Measurements from ENCODE around the gene SLC35B1. TPM values are rescaled to one million over a fixed set of nuclear protein-coding genes. Genes with fewer than 3 reads are reported as not detected.

The SLC35B1 gene
- total RNA-seq, 1 donor from 2014 or later = 79.5 TPM

DNA sequence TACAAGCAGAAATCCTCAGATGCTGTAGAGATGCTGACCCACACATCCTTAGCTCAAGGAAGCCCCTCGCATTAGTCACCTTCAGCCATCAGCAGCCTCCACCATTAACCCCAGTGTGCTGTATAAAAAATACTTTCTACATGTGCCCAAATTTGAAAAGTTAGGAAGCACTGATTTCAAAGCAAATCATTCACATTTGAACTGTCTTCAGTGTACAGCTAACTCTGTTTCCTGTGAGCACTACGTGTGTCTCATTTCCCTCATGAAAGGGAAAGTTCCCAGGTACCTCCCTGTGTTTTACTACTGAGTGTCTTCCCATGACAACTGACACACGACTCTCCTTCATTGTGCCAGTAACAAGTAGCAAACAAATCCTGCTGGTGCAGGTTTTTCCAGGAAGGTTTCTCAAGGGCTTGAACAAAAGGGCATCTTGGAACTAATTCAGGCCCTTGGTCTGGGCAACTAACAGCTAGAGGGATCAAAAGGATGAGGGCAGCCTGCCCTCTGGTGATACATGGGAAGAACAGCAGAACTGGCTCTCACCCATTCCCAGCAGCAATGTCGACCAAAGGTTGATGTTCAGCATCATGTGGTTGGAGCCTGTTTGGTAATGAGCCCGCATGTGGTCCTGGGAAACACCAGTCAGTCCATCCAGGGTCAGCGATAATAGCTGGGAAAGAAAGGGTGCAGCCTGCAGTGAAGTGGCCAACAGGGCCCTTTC is 4.0 kb downstream of the SLC35B1 start:
- no peak overlapping the region for H3K27ac Mint-ChIP-seq
- no peaks in the 10 kb centered on the region for H3K27me3 Mint-ChIP-seq
- intact Hi-C loops (cut with micrococcal nuclease) = loop anchor here (10.0 kb wide), 1 partner anchor 291 kb away; the partner anchor contains the start of gene DLX3
- peak; percentile 75 for DNase-seq
- peaks cover 27% of the 10 kb centered on the region for H3K4me1 Mint-ChIP-seq
- H3K4me3 Mint-ChIP-seq = no peak overlapping the region
- peaks cover 58% of the 10 kb centered on the region for H3K36me3 Mint-ChIP-seq (ENCODE audit: low read depth)
- H3K9me3 Mint-ChIP-seq = no peaks in the 10 kb centered on the region

GRCh38 chr17:49700960-49701359 is 6.8 kb downstream of the SLC35B1 start:
- DNase-seq = no peak
- Mint-ChIP-seq H3K9me3 (no peaks in the 10 kb centered on the region), H3K27ac (no peak overlapping the region), H3K4me1 (peaks cover 21% of the 10 kb centered on the region), H3K4me3 (no peak overlapping the region), H3K36me3 (ENCODE audit: low read depth) (peaks cover 56% of the 10 kb centered on the region), H3K27me3 (no peaks in the 10 kb centered on the region)
- intact Hi-C loops (cut with micrococcal nuclease) = loop anchor here (10.0 kb wide), 1 partner anchor 294 kb away; the partner anchor contains the start of gene DLX3

DNA sequence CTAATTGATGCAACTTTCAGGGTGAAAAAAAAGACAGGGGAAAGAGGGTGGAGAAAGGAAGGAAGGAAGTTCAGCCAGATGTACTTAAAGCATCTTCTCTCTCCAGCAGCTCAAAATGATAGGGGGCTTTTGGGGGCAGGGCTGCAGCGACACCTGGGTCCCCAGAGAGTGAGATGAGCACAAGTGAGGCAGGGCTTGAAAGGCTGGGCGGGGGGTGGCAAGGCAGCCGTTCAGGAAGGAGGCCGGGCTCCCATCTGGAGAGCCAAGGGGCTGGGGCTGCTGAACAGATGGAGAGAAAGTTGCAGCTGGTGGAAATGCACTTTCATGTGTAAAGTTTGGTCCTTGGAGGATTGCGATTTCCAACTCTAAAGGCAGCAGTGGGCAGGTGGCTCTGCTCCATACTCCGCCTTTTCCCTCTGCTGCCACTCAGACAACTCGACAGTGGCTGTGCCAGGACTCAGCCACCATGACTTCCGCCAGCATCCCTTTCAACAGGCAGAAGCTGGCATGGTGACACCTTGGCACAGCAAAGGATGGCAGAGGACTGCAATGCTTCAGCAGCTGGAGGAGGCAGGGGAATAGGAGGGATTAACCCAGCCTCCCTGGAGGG is 7.7 kb downstream of the SLC35B1 start:
- Mint-ChIP-seq H3K27me3 (no peaks in the 10 kb centered on the region), H3K4me3 (no peak overlapping the region), H3K9me3 (no peaks in the 10 kb centered on the region), H3K36me3 (ENCODE audit: low read depth) (peaks cover 49% of the 10 kb centered on the region), H3K27ac (no peak overlapping the region), H3K4me1 (peaks cover 25% of the 10 kb centered on the region)
- no peak for DNase-seq
- intact Hi-C loops (cut with micrococcal nuclease) = loop anchor here (5.0 to 10.0 kb wide), 2 partner anchors 288 to 295 kb away; partner anchors contain the start of genes DLX3 and PHB1

DNA sequence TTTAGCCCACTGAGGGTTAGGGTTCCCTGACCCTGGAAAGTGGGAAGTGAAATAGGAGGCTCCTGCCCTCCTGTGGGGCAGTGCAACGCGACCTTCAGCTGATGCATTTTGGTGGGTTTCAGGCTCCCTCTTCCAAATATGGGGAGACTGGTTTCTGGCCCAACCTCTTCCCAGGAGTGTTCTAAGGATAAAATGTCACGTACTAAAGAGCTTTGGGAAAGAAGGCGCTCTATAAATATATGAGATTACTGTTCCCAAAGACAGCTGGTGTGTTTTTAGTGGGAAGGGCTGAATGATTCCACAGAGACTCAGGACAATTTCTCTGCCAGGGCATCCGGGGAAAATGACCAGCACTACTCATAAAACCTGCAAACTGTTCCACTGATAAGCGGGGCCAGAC is 9.8 kb downstream of the SLC35B1 start:
- no peaks in the 10 kb centered on the region for H3K27me3 Mint-ChIP-seq

GRCh38 chr17:49696233-49696761 is 11.5 kb downstream of the SLC35B1 start:
- intact Hi-C loops (cut with micrococcal nuclease) = loop anchor here (1.0 to 5.0 kb wide), 4 partner anchors 12 to 284 kb away; partner anchors contain the start of genes KAT7 and PHB1
- Mint-ChIP-seq H3K9me3 (no peaks in the 10 kb centered on the region), H3K4me1 (peaks cover 31% of the 10 kb centered on the region), H3K27me3 (no peaks in the 10 kb centered on the region), H3K4me3 (peak overlapping the region; percentile 58), H3K36me3 (ENCODE audit: low read depth) (peaks cover 21% of the 10 kb centered on the region), H3K27ac (peak overlapping the region; percentile 82)
- DNase-seq = peak; percentile 89

More for the DNA sequence above, 9.8 kb downstream of the SLC35B1 start:
- Mint-ChIP-seq H3K36me3 (ENCODE audit: low read depth) (peaks cover 31% of the 10 kb centered on the region), H3K9me3 (no peaks in the 10 kb centered on the region), H3K27ac (no peak overlapping the region), H3K4me3 (no peak overlapping the region), H3K4me1 (peaks cover 24% of the 10 kb centered on the region)
- intact Hi-C loops (cut with micrococcal nuclease) = loop anchor here (5.0 kb wide), 1 partner anchor 286 kb away; the partner anchor contains the start of gene PHB1
- DNase-seq = no peak

DNA sequence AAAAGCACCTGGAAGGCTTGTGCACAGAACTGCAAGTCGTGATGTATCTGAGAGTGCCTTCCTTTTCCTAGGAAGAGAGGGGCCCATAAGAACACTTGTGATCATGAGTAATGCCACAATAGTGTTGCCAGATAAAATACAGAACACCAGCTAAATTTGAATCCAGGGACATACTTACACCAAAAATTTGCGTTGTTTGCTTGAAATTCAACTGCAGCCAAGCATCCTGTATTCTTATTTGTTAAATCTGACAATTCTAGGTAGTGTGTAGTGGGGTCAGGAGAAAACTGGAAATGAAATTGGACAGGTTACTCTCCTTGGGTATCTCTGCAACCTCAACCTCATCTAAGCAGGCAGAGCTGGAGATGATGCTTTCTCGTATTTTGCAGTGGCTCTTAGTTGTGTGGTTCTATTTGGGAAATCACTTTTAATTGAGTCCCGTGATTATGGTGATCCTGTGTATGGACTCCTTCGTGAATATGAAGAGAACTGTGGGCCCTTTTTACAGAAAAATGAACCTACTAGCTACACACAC is 12.0 kb downstream of the SLC35B1 start:
- intact Hi-C loops (cut with micrococcal nuclease) = loop anchor here (1.0 to 5.0 kb wide), 6 partner anchors 13 to 283 kb away; partner anchors contain the start of genes KAT7, NXPH3 and PHB1
- Mint-ChIP-seq H3K4me3 (peak overlapping the region; percentile 58), H3K27me3 (no peaks in the 10 kb centered on the region), H3K36me3 (ENCODE audit: low read depth) (peaks cover 16% of the 10 kb centered on the region), H3K9me3 (no peaks in the 10 kb centered on the region), H3K4me1 (peaks cover 34% of the 10 kb centered on the region), H3K27ac (peak overlapping the region; percentile 82)
- no peak for DNase-seq

DNA sequence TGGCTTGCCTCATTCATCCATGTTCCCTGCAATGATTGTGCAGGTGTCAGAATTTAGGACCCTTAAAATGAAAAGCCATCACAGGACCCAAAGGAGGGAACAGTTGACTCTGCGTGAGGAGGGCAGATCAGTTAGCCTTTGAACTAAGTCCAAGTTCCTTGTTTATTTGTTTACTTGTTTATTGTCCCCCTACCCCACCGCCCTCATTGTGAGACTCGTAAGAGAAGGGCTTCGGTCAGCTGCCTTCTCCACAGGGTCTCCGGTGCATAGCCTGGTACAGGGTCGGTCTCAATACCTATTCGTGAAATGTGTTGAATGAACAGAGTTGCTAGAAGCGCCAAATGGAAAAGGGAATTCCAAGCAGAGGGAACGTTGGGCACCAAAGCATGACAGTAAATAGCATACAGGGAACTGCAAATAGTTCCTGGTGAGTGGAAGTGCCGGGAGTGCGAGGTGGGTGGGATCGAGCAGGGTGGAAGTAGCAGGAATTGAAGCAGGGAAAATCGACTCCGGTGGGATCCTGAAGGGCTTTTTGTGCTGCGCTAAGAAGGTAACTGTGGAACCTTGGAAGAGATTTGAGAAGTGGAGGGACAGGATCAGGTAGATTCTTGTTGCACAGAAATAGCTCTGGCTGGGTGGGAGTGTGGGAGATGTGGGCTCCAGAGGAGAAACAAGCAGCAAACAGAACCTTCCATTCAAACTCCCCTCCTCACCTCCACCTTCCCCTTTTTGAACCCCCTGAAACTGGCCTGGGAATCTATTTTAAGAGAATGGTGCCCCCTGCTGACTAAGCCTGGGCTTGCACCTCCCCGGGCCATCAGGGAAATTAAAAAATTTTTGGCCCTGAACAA is 12.7 kb downstream of the SLC35B1 start:
- peak overlapping the region; percentile 82 for H3K27ac Mint-ChIP-seq
- no peaks in the 10 kb centered on the region for H3K27me3 Mint-ChIP-seq
- H3K9me3 Mint-ChIP-seq = no peaks in the 10 kb centered on the region
- intact Hi-C loops (cut with micrococcal nuclease) = loop anchor here (1.0 to 5.0 kb wide), 3 partner anchors 120 to 283 kb away; partner anchors contain the start of genes NXPH3 and PHB1
- H3K36me3 Mint-ChIP-seq (ENCODE audit: low read depth) = peaks cover 9% of the 10 kb centered on the region
- peaks cover 32% of the 10 kb centered on the region for H3K4me1 Mint-ChIP-seq
- H3K4me3 Mint-ChIP-seq = peak overlapping the region; percentile 58
- peak; percentile 92 for DNase-seq

- Mint-ChIP-seq H3K4me1 (peaks cover 39% of the 10 kb centered on the region), H3K27ac (no peak overlapping the region), H3K4me3 (no peak overlapping the region), H3K27me3 (no peaks in the 10 kb centered on the region), H3K36me3 (ENCODE audit: low read depth) (no peaks in the 10 kb centered on the region), H3K9me3 (no peaks in the 10 kb centered on the region)
- DNase-seq = no peak
- intact Hi-C loops (cut with micrococcal nuclease) = no loop called here
Observed at GRCh38 chr17:49692751-49693150, 15.0 kb downstream of the SLC35B1 start.

DNA sequence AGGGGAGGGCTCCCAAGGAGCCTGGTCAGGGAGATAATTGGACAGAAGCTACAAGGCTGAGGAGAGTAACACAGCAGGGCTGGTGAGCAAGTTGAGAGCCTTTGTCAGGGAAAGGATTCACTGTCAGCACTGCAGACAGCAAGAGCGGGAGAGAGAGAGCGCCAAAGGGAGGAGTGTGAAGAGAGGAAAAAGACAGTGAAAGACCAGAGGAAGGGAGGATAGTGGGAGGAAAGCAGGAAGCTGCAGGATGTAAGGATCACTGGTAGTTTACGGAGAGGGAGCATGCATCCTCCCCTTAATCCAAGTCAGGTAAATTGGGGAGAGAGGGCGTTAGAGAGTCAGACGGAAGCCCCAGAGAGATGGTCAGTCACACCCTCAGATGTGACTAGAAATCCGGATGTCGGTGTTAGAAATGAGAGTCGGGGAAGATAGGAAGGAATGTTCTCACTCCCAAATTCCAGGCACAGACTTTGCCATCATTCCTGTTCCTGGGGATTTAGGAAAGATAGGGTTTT is 16.0 kb downstream of the SLC35B1 start:
- intact Hi-C loops (cut with micrococcal nuclease) = no loop called here
- Mint-ChIP-seq H3K4me1 (peaks cover 42% of the 10 kb centered on the region), H3K36me3 (ENCODE audit: low read depth) (no peaks in the 10 kb centered on the region), H3K9me3 (no peaks in the 10 kb centered on the region), H3K4me3 (no peak overlapping the region), H3K27ac (no peak overlapping the region), H3K27me3 (no peaks in the 10 kb centered on the region)
- DNase-seq = no peak

- H3K4me3 Mint-ChIP-seq = no peak overlapping the region
- no peaks in the 10 kb centered on the region for H3K36me3 Mint-ChIP-seq (ENCODE audit: low read depth)
- no peak for DNase-seq
- intact Hi-C loops (cut with micrococcal nuclease) = no loop called here
- H3K27ac Mint-ChIP-seq = no peak overlapping the region
- no peaks in the 10 kb centered on the region for H3K27me3 Mint-ChIP-seq
- H3K9me3 Mint-ChIP-seq = no peaks in the 10 kb centered on the region
- peaks cover 36% of the 10 kb centered on the region for H3K4me1 Mint-ChIP-seq
Observed at GRCh38 chr17:49691086-49691676, 16.6 kb downstream of the SLC35B1 start.

- Mint-ChIP-seq H3K9me3 (no peaks in the 10 kb centered on the region), H3K27ac (no peak overlapping the region), H3K4me3 (no peak overlapping the region), H3K27me3 (no peaks in the 10 kb centered on the region), H3K4me1 (peaks cover 27% of the 10 kb centered on the region), H3K36me3 (ENCODE audit: low read depth) (no peaks in the 10 kb centered on the region)
- intact Hi-C loops (cut with micrococcal nuclease) = no loop called here
- DNase-seq = no peak
Observed at GRCh38 chr17:49690256-49690655, 17.5 kb downstream of the SLC35B1 start.

DNA sequence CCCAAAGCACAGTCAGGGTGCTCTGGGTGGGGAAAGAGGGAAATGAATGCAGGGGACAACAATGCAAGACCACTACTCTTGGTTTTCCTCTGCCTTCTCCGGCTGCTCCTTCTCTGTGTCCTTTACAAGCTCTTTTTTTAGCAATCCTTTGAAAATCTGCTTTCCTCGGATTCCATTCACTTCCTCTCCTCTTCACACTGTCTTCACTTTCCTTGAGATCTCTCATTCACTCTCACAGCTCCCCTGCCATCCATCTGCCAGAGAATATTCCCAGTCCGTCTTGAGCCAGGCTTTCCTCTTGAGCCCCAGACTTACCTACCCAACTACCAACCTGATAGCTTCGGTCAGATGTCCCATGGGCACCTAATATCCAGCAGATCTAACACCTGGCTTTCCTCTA is 18.9 kb downstream of the SLC35B1 start:
- Mint-ChIP-seq H3K36me3 (ENCODE audit: low read depth) (no peaks in the 10 kb centered on the region), H3K4me1 (peaks cover 23% of the 10 kb centered on the region), H3K27ac (peak overlapping the region; percentile 4), H3K9me3 (no peaks in the 10 kb centered on the region), H3K4me3 (peak overlapping the region; percentile 25), H3K27me3 (no peaks in the 10 kb centered on the region)
- DNase-seq = no peak
- intact Hi-C loops (cut with micrococcal nuclease) = loop anchor here (1.0 kb wide), 1 partner anchor 11 kb away; the partner anchor contains the start of gene SPOP

All from activated CD4-positive, alpha-beta T cell treated with anti-CD3 and anti-CD28 coated beads, Interleukin-2, amount 10 ng/mL, durations not matched to agents 24 days and 14 days (primary cell).